H9 (cell line): ENCODE data around the gene PARD6G. TPM values are rescaled to one million over a fixed set of nuclear protein-coding genes. Genes with fewer than 3 reads are reported as not detected.

Experiments
- DNase-seq: peaks from one replicate; pipeline ENCODE4 v3.0.0-alpha.2; 2017
- H2AFZ ChIP-seq: one replicate; pipeline ENCODE4 v1.6.1; 2013; ENCODE audit warnings: mild to moderate bottlenecking, low read length, control low read depth, moderate library complexity
- H2AK5ac ChIP-seq: 2 replicates; pipeline ENCODE4 v1.6.1; 2013; ENCODE audit warnings: low read length, control low read depth, mixed read lengths; ENCODE audit not compliant: insufficient read length
- H2BK120ac ChIP-seq: one replicate; pipeline ENCODE4 v1.6.1; 2013; ENCODE audit warnings: low read depth, mild to moderate bottlenecking, low read length, control low read depth, inconsistent platforms; ENCODE audit not compliant: poor library complexity, severe bottlenecking
- H2BK12ac ChIP-seq: 2 replicates; pipeline ENCODE4 v1.6.1; 2013; ENCODE audit warnings: low read length, control low read depth, mixed read lengths, low read depth; ENCODE audit not compliant: insufficient read length
- H2BK15ac ChIP-seq: 2 replicates; pipeline ENCODE4 v1.6.1; 2013; ENCODE audit warnings: low read depth, low read length, control low read depth
- H2BK20ac ChIP-seq: one replicate; pipeline ENCODE4 v1.6.1; 2013; ENCODE audit warnings: low read depth, mild to moderate bottlenecking, low read length, control low read depth, inconsistent platforms; ENCODE audit not compliant: poor library complexity, severe bottlenecking
- H2BK5ac ChIP-seq: 2 replicates; pipeline ENCODE4 v1.6.1; 2013; ENCODE audit warnings: low read length, control low read depth, mixed read lengths; ENCODE audit not compliant: insufficient read length
- H3K14ac ChIP-seq: 2 replicates; pipeline ENCODE4 v1.6.1; 2013; ENCODE audit warnings: low read length, control low read depth; ENCODE audit not compliant: insufficient read depth
- H3K18ac ChIP-seq: 2 replicates; pipeline ENCODE4 v1.6.1; 2013; ENCODE audit warnings: low read depth, mild to moderate bottlenecking, mixed read lengths, low read length, control low read depth; ENCODE audit not compliant: insufficient read length
- H3K23ac ChIP-seq: 2 replicates; pipeline ENCODE4 v1.6.1; 2013; ENCODE audit warnings: low read length, control low read depth, mixed read lengths, low read depth; ENCODE audit not compliant: insufficient read length
- H3K23me2 ChIP-seq: 2 replicates; pipeline ENCODE4 v1.6.1; 2013; ENCODE audit warnings: low read depth, mild to moderate bottlenecking, mixed read lengths, low read length, control low read depth; ENCODE audit not compliant: insufficient read length, poor library complexity, severe bottlenecking
- H3K27ac ChIP-seq: 2 replicates; pipeline ENCODE4 v1.5.1; 2013; ENCODE audit warnings: low read length, control low read depth, mixed read lengths, low read depth; ENCODE audit not compliant: insufficient read length
- H3K27me3 ChIP-seq: 2 replicates; pipeline ENCODE4 v1.6.1; 2013; ENCODE audit warnings: low read length, control low read depth, inconsistent platforms; ENCODE audit not compliant: insufficient read depth
- H3K4ac ChIP-seq: 2 replicates; pipeline ENCODE4 v1.6.1; 2013; ENCODE audit warnings: low read depth, mild to moderate bottlenecking, control low read depth, inconsistent platforms, low read length, moderate library complexity
- H3K4me1 ChIP-seq: 2 replicates; pipeline ENCODE4 v1.6.1; 2013; ENCODE audit warnings: low read length, control low read depth, inconsistent platforms; ENCODE audit not compliant: insufficient read depth
- H3K4me2 ChIP-seq: 2 replicates; pipeline ENCODE4 v1.6.1; 2013; ENCODE audit warnings: low read length, control low read depth, mixed read lengths; ENCODE audit not compliant: insufficient read length, insufficient read depth
- H3K56ac ChIP-seq: 2 replicates; pipeline ENCODE4 v1.6.1; 2013; ENCODE audit warnings: low read depth, mild to moderate bottlenecking, mixed read lengths, low read length, control low read depth; ENCODE audit not compliant: insufficient read length
- H3K79me1 ChIP-seq: 2 replicates; pipeline ENCODE4 v1.6.1; 2013; ENCODE audit warnings: low read depth, mild to moderate bottlenecking, moderate library complexity, low read length, control low read depth, inconsistent platforms; ENCODE audit not compliant: insufficient read depth, poor library complexity, severe bottlenecking
- H3K79me2 ChIP-seq: 2 replicates; pipeline ENCODE4 v1.6.1; 2013; ENCODE audit warnings: low read length, control low read depth, inconsistent platforms; ENCODE audit not compliant: insufficient read depth
- H3K9ac ChIP-seq: 2 replicates; pipeline ENCODE4 v1.6.1; 2013; ENCODE audit warnings: low read length, control low read depth, mixed read lengths; ENCODE audit not compliant: insufficient read length; ENCODE audit errors: extremely low read depth
- H3K9me3 ChIP-seq: one replicate; pipeline ENCODE4 v1.6.1; 2013; ENCODE audit warnings: low read depth, low read length, inconsistent platforms; ENCODE audit not compliant: control insufficient read depth
- H3T11ph ChIP-seq: one replicate; pipeline ENCODE4 v1.6.1; 2013; ENCODE audit warnings: mild to moderate bottlenecking, low read length, control low read depth, inconsistent platforms
- H4K20me1 ChIP-seq: one replicate; pipeline ENCODE4 v1.6.1; 2013; ENCODE audit not compliant: control insufficient read depth, insufficient read length, insufficient read depth
- H4K5ac ChIP-seq: 2 replicates; pipeline ENCODE4 v1.6.1; 2013; ENCODE audit warnings: low read depth, mild to moderate bottlenecking, mixed read lengths, low read length, control low read depth; ENCODE audit not compliant: insufficient read length
- H4K8ac ChIP-seq: replicated peaks from 2 replicates; pipeline ENCODE4 v1.6.1; 2013; ENCODE audit warnings: low read length, control low read depth, mixed read lengths, low read depth; ENCODE audit not compliant: insufficient read length
- H4K91ac ChIP-seq: 2 replicates; pipeline ENCODE4 v1.6.1; 2013; ENCODE audit warnings: low read depth, mild to moderate bottlenecking, moderate library complexity, mixed read lengths, low read length, control low read depth; ENCODE audit not compliant: insufficient read length
- H3K27ac Mint-ChIP-seq, 3 experiments: 2 replicates in 2 of 3; 3 replicates in 1 of 3; pipeline ENCODE4 v1.8.0; 2020 to 2021; ENCODE audit warnings: mixed read lengths in 3 of 3, mild to moderate bottlenecking in 1 of 3, moderate library complexity in 1 of 3
- H3K27me3 Mint-ChIP-seq: 2 replicates; pipeline ENCODE4 v1.8.0; 2021; ENCODE audit warnings: low read depth, mild to moderate bottlenecking, moderate library complexity, mixed read lengths
- H3K36me3 Mint-ChIP-seq, 3 experiments: 2 replicates in 2 of 3; 3 replicates in 1 of 3; pipeline ENCODE4 v1.8.0; 2020 to 2021; ENCODE audit warnings: low read depth in 3 of 3, mixed read lengths in 3 of 3; ENCODE audit not compliant: insufficient read depth in 1 of 3
- H3K4me1 Mint-ChIP-seq, 2 experiments: 2 replicates each; pipeline ENCODE4 v1.8.0; 2020; ENCODE audit warnings: mixed read lengths in 2 of 2
- H3K4me3 Mint-ChIP-seq, 2 experiments: 2 replicates in 1 of 2; 3 replicates in 1 of 2; pipeline ENCODE4 v1.8.0; 2020 to 2021; ENCODE audit warnings: mild to moderate bottlenecking in 2 of 2, mixed read lengths in 2 of 2, moderate library complexity in 1 of 2
- H3K9me3 Mint-ChIP-seq, 2 experiments: 2 replicates in 1 of 2; 3 replicates in 1 of 2; pipeline ENCODE4 v1.8.0; 2020; ENCODE audit warnings: mild to moderate bottlenecking in 2 of 2, mixed read lengths in 2 of 2, moderate library complexity in 1 of 2
- CTCF ChIP-seq: fragments of 200-600 bp; sonication (generic); conservative IDR thresholded peaks from 3 replicates; pipeline ENCODE4 v1.8.0; 2021; ENCODE audit warnings: antibody characterized with exemption, mild to moderate bottlenecking
- WGBS: extraction: QIAGEN DNeasy Blood & Tissue Kit; methylation state at CpG from one replicate; pipeline ENCODE4 v1.1.7; 2013; ENCODE audit warnings: missing lambda C conversion rate, low lambda C conversion rate, mixed read lengths; ENCODE audit not compliant: insufficient read length; ENCODE audit errors: extremely low coverage; 5-methylcytosine and 5-hydroxymethylcytosine counted together
- total RNA-seq: library from RNA; stranded (reverse); gene quantifications from 2 replicates; pipeline ENCODE4 v1.2.1, GENCODE V29; 2021

PARD6G gene
- total RNA-seq, 1 experiment from 2014 or later, result 11.2 TPM

GRCh38 chr18:80176334-80177073 is 70.8 kb downstream of the PARD6G start:
- no CpG with 5 or more reads among the region's 17 CpGs for WGBS
- no peaks in the 10 kb centered on the region for H3K9me3 Mint-ChIP-seq
- Histone ChIP-seq H3K14ac (no peak overlapping the region), H3K4ac (no peak overlapping the region), H2BK20ac (no peak overlapping the region), H3K4me2 (no peak overlapping the region), H4K5ac (no peak overlapping the region), H3K9me3 (no peaks in the 10 kb centered on the region), H3K4me1 (no peaks in the 10 kb centered on the region), H3K56ac (no peak overlapping the region), H2AK5ac (no peak overlapping the region), H2BK12ac (no peak overlapping the region), H3K79me1 (no peaks in the 10 kb centered on the region), H3K79me2 (no peaks in the 10 kb centered on the region), H3K23me2 (no peaks in the 10 kb centered on the region), H3K9ac (no peak overlapping the region), H2BK15ac (no peak overlapping the region), H3K27ac (no peak overlapping the region), H3K18ac (no peak overlapping the region), H3T11ph (no peak overlapping the region), H2BK120ac (no peak overlapping the region), H3K27me3 (no peaks in the 10 kb centered on the region), H4K91ac (no peak overlapping the region), H2BK5ac (no peak overlapping the region), H4K8ac (no peak overlapping the region), H4K20me1 (no peaks in the 10 kb centered on the region), H3K23ac (no peak overlapping the region), H2AFZ (no peak overlapping the region)
- no peak overlapping the region for H3K27ac Mint-ChIP-seq
- TF ChIP-seq CTCF, result no peak
- peaks cover 0 to 5% of the 10 kb centered on the region in 2 experiments; a peak in 1 of 4 replicates for H3K4me1 Mint-ChIP-seq
- H3K36me3 Mint-ChIP-seq, result peaks cover 0 to 1% (median 0%) of the 10 kb centered on the region in 3 experiments; a peak in 2 of 7 replicates
- no peaks in the 10 kb centered on the region; the same call in 1 of the 2 replicates for H3K27me3 Mint-ChIP-seq
- no peak overlapping the region for H3K4me3 Mint-ChIP-seq
- no peak for DNase-seq
